ENCODE measurements around the gene AUTS2.

DNA sequence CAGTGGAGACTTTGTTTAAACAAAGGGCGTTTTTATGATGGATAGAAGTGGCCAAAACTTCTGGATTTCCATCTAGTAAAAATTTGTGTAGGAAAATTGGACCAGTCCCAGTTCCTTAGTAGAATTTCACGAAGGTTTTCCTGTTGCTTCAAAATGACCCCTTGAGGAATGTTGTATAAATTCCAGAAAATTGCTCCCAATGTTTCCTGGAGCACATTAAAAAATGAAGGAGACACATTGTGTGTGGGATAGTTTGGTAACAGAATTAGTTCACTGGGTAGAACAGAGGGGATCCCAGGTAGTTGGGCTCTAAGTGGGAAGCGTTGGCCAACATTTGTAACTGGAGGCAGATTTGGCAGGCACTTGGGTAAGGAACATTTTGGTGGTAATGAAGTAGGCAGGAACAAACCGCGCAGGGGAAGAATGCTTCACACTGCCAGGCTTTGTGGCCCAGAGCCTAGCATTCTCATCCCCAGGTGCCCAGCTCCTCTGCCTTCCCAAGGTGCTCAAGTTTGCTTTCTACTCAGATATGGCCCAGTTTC is 758.6 kb downstream of the AUTS2 start:
- TF ChIP-seq, protein P1, sequence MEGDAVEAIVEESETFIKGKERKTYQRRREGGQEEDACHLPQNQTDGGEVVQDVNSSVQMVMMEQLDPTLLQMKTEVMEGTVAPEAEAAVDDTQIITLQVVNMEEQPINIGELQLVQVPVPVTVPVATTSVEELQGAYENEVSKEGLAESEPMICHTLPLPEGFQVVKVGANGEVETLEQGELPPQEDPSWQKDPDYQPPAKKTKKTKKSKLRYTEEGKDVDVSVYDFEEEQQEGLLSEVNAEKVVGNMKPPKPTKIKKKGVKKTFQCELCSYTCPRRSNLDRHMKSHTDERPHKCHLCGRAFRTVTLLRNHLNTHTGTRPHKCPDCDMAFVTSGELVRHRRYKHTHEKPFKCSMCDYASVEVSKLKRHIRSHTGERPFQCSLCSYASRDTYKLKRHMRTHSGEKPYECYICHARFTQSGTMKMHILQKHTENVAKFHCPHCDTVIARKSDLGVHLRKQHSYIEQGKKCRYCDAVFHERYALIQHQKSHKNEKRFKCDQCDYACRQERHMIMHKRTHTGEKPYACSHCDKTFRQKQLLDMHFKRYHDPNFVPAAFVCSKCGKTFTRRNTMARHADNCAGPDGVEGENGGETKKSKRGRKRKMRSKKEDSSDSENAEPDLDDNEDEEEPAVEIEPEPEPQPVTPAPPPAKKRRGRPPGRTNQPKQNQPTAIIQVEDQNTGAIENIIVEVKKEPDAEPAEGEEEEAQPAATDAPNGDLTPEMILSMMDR (IDR thresholded peaks at IDR 0.05) = no peak
- TF ChIP-seq, protein P2, sequence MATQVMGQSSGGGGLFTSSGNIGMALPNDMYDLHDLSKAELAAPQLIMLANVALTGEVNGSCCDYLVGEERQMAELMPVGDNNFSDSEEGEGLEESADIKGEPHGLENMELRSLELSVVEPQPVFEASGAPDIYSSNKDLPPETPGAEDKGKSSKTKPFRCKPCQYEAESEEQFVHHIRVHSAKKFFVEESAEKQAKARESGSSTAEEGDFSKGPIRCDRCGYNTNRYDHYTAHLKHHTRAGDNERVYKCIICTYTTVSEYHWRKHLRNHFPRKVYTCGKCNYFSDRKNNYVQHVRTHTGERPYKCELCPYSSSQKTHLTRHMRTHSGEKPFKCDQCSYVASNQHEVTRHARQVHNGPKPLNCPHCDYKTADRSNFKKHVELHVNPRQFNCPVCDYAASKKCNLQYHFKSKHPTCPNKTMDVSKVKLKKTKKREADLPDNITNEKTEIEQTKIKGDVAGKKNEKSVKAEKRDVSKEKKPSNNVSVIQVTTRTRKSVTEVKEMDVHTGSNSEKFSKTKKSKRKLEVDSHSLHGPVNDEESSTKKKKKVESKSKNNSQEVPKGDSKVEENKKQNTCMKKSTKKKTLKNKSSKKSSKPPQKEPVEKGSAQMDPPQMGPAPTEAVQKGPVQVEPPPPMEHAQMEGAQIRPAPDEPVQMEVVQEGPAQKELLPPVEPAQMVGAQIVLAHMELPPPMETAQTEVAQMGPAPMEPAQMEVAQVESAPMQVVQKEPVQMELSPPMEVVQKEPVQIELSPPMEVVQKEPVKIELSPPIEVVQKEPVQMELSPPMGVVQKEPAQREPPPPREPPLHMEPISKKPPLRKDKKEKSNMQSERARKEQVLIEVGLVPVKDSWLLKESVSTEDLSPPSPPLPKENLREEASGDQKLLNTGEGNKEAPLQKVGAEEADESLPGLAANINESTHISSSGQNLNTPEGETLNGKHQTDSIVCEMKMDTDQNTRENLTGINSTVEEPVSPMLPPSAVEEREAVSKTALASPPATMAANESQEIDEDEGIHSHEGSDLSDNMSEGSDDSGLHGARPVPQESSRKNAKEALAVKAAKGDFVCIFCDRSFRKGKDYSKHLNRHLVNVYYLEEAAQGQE (IDR thresholded peaks at IDR 0.05; ENCODE audit: insufficient read depth in 1 of 2, low read depth in 2 of 2, low read length in 1 of 2) = no peak

All from Panc1 (cell line).